ENCODE data around the gene SERGEF.
"Not testable (repeated sequence)": the region's sequence is repeated elsewhere in the genome, so short reads cannot be mapped to it uniquely, and the experiment has no call there.

Gene SERGEF

DNA sequence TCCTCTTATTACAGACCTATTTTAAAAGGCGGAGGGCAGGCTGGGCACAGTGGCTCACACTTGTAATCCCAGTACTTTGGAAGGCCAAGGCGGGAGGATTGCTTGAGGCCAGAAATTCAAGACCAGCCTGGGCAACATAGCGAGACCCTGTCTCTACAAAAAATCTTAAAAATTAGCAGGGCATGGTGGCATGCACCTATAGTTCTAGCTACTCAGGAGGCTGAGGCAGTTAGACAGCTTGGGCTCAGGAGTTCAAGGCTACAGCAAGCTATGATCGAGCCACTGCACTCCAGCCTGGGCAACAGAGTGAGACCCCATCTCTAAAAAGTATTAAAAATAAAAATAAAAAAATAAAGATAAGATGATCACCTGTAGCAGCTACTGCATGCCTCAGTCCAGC, 12.7 kb downstream of the SERGEF start:
- DNase-seq: not testable (repeated sequence)

DNA sequence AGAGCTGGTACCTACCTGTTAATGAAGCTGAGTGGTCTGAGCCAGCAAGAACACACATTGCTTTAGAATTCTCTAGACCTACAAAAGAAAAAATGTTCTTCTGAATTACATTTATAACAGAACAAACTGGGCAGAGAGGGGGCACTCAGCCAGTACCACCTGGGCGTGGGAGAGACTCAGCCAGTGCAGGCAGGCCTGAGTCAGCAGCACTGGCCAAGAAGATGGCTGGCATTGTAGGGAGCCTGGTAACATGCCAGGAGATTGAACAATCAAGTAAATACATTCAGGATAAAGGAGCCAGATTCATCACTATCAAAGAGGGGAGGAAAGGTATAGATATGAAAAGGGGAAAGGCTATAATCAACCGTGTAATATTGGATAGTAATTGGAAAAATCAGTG, 19.9 kb downstream of the SERGEF start:
- DNase-seq: no peak

DNA sequence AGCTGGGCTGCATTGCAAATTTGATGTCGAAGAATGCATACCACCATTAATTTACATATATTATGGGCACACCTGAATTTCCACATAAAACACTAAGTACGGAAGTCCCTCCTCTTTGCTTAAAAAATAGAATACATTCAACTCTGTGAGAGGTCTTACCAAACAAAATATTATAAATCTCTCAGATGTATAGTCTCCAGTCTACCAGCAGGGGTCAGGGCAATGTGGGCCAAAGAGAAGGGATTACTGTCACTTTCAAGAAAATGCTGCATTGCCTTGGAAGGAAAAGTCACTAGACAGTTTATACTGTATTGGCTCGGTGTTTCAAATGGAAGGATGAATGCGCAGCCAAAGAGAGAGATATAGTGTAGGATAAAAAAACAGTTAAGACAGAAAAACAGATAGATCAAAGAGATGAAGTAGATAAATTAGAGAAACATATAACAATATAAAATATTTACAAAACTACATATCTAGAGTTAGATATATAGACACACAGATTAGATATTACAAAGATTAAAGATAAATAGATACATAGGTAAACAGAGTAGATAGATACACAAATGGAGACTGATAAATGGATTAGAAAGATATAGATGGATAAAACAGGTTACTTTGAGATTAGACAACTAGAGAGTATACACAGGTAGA, 20.9 kb downstream of the SERGEF start:
- DNase-seq: peak; percentile 63

DNA sequence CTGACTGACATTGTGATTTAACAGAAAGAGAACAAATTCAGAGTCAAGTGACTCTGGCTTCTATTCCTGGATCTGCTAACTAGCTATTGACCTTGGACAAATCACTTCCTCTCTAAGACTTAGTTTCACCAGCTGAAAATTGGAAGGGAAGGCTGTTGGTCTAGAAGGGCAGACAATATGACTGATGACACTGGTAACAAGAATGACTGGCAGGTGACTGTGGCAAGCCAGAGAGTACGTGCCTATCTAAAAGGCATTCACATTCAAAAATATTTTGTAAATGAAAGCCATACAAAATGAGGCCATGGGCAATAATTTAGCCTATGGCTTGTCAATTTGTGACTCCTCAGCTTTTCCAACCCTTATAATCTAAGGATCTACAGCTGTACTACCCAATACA, 23.5 kb downstream of the SERGEF start:
- DNase-seq: no peak

DNA sequence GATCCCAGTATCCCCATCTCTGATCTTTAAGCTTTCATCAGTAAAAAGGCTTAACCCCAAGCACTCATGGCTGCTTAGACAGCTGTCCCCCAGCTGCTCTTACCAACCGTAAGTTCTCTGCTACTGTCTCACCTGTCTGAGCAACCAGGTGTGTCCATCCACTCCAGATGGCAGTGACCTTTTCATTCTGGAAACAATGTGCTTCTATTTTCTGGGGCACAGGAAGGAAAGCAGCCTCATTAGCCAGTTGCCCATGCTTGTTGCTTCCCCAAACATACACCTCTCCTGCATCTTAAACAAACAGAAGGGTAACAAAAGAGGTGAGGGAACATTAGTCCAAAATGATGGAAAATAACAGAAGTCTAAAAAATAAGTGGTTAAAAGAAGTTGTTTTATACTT, 24.4 kb downstream of the SERGEF start:
- DNase-seq: peak; percentile 97

DNA sequence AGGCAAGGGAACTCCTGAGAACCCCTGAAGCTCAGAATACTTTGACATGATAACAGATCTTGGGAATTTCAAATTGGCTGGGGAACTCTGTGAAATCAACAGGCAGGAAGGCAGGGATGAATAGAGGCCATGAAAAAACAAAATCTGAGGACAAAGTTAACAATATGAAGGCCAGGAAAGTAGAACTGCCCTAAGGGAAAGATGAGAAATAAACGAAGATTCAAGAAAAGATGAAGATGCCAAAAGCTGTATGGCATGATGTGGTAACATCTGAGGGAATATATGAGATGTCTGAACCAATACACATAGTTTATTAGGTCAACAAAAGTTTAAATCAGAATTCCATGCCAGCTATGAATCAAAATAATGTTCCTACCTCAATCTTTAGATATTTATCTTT, 25.0 kb downstream of the SERGEF start:
- no peak for DNase-seq

DNA sequence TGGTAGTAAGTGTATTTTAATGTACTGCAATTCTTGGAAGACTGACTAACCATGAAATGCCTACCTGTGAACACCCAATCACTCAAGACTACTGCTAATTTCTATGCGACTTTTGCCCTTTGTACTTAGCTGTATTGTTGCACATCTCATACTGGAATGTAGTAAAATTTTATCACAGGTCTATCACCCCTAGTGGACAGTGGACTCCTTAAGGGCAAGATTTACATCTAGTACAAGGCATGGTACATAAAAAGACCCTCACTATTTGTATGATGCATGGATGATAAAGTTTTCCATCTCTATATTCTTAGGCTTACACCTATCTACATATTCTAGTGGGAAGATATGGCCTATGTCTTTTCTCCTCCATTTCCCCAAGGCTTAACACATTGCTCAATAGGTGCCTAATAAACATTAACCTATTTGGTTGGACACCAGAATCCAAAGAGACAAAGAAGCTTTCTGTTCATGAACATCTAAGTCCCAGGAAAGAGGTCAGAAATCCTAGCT, 26.1 kb downstream of the SERGEF start:
- no peak for DNase-seq

DNA sequence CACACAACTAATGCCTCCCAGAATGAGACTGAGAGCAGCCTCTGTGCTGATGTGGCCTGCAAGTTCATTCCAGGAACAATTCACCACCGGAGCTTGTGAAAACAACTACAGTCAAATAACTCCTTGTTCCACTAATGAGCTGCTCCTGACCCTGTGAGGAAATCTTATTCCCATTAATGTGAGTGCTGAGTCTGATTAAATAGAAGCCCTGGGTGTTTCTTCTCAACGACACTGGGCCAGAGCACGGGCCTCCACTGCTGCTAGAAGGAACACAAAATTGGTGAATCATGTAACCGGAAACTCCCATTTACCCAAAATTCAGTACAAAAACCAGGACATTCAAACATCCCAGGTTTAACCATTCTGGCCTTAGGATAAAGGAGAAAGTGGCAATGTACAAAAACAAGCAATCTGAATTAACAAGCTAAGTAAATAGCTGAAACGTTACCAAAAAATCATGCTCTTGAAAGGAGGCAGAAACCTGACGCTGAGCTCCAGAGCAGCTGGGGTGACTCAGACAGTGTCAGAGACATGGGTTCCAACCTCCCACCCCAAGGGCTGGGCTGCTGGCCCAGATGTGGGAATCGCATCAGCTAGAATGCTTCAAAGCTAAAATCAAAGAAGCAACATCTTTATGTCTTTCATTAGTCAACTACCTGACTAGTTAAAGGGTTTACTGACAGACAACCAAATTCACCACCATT, 26.7 kb downstream of the SERGEF start:
- DNase-seq: no peak

DNA sequence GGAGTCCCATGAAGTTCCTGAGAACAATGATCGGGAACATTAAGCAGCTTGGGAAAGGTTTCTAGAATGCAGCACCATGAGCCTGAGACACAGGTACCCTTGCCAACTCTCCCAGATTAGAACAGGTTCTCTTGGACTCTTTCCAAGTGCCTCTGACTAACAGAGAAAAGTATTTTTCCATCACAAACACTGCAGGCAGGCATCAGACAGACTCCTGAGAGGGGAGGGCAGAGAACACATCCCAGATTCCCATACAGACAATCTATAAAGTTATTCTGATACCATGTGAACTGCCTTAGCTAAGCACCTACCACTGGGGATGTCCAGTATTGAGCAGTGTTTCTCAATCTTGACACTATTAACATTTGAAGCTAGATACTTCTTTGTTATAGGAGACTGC, 27.3 kb downstream of the SERGEF start:
- no peak for DNase-seq

DNA sequence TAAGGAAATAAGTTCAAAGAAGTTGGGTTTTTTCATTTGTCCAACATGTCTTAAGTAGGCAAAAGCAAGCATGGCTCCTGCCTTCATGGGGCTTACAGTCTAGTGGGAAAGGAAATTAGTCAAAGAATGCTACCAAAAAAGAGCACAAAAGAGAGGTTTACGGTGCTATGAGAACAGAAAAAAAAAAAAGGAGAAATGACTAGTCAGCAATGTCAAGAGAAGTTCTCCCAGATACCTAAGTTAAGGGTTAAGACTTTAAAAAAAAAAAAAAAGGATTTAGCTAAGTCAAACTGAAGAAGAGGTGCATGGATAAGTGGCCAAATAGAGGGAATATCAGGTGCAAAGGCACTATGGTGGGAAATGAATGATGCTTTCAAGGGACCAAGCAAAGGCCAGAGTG, 29.3 kb downstream of the SERGEF start:
- DNase-seq: no peak

DNA sequence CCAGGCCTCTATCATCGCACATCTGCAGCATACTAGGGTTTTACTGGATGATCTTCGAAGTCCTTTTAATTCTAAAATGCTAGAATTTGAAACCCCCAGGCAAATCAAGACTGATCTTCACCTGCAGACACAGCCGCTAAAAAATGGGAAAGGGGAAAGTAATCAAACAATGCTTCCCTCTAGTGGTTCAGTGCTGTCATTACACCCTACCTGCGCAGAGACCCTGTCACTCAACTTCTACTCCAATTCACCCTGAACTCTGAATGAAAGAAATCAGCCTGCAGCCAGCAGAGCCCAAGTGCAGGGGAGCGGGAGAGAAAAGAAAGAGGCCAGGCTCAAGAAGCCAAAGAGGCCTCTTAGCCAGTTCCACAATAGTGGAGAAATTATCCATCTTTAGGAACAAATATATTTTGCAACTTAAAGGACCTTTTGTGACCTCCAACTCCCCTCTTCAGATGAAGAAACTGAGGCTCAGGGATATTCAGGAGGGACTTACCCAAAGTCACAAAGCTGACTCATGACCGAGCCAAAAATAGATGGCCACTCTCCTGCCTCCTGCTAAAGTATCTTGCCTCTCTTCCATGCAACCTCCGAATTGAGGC, 33.0 kb downstream of the SERGEF start:
- DNase-seq: peak; percentile 42

DNA sequence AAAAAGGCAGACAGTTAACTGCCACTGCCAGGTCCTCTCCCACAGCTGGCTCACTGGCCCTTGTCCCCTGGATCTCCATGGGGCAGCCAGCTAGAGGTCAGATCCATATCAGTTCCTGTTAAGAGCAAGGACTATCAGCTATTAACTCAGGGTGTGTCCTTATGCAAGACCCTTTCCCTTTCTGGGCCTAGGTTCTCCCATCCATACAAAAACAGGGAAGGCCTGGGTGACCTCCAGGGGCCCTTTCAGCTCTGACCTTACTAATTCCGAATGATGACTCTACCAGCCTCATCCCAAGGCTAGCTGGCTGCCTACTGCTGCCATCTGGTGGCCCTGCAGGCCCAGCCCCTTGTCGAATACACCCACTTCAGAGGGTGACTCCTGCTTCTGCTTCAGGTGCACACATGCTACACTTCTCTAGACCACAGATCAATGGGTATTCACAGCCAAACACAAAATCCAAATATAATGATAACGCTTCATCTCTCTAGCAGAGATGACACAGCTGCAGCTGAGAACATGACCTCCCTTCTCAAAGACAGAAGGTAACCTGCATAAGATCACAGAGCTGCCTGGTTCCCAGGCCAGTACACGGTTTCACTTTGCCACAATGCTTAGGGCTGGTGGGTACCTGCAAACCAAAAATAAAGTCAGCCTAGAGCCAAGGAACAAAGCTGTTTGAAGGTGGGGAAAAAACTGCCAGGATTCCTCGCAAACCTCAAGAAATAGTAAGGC, 34.1 kb downstream of the SERGEF start:
- peak; percentile 54 for DNase-seq

DNA sequence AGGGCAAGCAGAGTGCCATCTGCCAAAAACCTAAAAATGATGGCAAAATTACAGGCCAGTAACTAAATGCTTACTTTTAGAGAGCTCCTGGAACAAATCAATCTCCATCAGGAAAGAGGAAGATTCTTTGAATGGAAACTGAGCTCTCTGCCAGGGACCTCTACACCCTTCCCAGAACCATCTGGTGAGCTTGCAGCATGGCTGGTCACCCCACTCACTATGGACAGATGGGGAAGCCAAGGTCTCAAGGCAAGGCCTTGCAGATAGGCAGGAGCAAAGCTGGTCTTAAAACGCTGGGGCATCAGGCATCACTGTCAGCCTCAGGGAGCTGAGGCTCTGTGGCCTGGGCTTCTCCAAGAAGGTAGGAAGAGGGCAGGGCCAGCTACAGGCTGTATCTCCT, 36.2 kb downstream of the SERGEF start:
- no peak for DNase-seq

DNA sequence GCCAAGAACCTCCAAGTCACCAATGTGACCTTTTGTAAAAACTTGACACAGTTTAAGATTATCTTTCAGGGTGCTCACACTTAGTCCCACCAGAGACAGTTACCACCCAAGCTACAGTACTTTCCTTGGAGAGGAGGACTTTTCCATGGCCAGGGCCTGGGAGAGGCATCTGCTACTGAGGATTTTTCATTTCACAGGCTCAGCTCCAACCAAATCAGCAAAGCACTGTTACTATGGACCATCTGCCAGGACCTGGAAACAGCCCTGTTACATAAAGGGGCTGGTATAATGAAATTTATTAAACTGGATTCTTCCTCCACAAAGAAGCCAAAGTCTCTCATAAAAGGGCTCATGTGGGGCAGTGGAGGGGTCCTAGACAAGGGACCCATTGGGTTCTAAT, 38.6 kb downstream of the SERGEF start:
- no peak for DNase-seq

DNA sequence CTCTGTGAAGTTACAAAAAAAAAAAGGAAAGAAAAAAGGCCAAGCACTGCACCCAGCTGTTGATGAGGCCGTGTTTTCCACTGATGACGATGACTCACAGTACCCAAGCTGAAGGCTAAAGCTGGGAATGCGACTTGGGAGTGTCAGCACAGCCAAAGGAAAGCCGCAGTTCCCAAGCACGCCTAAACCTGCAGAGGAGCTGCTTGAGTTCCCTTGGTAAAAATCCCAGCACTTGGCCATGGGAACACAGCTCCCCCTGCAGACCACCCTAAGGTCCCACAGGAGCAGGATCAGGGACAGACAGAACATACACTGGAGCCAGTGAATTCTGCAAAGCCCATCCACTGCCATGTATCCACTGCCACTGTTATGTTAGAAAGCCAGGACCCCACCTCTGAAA, 39.9 kb downstream of the SERGEF start:
- peak; percentile 51 for DNase-seq

DNA sequence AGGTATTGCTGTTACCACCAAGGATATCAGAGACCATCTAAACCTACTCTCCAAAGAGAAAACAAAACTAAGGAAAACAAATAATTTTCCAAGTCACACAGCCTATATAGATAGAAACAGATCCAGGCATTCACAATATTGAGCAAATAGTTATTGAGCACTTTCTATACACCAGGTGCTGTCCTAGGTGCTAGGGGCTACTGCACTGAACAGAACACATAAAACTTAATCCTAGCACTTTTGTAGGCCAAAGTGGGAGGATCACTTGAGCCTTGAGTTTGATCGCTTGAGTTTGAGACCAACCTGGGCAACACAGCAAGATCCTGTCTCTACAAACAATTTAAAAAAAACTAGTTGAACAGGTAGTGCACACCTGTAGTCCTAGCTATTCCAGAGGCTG, 44.6 kb downstream of the SERGEF start:
- no peak for DNase-seq

DNA sequence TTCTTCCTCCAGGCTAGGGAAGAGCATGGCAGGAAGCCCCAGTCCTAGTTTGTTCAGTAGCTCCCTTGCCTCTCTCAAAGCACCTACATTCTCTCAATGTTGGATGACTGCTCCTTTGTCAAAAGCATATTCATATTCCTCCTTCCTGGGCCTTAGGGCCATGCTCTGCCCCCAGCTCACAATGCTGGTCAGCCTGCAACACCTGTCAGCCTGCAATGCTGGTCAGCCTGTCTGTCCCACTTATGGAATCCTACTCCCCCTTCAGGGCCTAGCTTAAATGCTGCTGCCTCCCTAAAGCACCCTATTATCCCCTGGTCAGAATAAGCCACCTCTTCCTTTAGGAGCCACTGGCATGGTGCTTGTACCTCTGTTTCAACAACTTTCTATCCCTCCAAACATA, 45.2 kb downstream of the SERGEF start:
- no peak for DNase-seq

DNA sequence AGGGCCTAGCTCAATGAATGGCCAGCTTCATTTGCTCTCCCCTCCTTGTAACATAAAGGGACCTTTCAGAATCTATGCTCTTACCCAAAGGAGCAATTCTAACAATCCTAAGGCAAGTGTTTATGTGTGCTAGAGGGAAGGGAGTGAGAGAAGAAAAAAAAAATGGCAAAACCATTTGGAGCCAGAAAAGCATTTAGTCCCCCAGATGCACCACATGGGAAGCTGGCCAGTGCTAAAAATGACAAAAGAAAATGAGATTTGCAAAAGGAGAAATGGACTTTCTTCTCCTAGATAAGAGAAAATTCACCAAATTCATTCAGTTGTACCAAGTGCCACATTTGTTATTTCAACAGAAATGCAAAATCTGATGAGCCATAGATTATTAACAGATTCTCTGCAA, 52.8 kb downstream of the SERGEF start:
- no peak for DNase-seq

DNA sequence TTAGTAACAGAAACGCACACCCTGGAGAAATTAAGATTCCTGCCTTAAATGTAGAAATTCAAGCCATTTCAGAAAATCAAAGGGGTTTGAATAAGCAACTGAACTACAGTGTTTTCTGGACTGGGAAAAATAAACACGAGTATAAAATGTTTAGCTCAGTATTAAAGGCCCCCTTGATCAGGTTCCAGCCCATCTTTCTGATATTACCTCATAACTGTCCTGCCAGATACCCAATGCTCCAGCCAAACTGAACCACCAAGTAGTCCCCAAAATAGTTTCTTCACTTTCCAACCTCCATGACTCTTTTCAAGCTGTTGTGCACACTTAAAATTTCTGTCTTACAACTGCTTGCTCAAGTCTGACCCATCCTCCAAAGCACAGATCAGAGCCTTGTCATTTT, 54.4 kb downstream of the SERGEF start:
- DNase-seq: no peak

DNA sequence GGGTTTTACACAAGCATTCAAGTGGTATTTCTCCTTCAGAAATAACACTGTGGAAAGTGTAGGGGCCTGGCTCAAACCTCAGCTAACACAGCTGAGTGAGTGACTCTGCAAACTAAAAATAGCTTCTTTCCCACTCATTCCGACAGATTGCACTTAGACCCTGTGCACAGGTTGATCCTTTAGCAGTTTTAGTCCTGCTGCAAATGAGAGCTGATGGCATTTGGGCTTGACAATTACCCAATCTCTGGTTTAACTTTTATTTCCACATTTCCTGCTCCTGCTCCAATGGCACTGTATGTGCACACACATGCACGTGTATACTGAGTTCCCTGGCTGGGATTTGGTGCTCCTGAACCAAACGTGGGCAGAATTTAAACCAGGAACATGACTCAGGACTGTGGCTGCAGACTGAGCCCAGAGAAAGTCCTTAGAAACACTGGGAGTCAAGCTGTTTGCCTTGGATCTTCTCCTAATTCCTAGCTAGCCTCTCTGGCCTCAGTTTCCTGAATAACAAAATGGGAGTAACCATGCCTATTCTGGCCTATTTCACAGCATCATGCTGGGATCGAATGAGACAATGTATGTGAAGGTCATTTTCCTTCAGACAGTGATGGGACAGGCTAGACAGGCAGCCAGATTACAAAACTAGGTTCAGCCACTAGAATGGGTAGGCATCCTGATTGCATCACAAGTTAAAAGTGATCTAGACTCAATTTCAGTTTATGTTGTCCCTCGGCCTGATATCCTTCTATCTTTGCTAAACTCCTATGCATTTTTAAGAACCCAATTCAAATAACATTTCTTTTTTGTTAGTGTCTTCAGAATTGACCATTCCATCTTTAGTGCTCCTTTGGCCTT, 58.2 kb downstream of the SERGEF start:
- DNase-seq: no peak

DNA sequence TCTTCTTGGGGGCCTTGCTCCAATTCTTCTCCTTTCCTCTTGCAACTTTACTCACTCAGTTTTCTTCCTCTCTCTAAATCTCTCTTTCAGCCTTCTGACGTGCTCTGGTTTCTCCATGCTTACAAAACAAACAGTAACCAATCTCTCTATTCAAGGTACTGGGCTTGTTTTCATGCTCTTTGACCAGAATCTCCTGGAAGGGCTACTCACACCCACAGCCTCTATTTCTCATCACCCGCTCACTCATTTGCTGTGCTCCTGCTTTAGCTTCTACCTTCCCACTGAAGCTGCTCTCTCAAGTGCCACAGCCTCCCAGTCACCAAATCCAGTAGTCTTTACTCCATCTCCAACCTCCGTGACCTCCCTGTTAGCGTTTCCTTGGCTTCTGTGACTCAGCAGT, 60.4 kb downstream of the SERGEF start:
- DNase-seq: no peak

DNA sequence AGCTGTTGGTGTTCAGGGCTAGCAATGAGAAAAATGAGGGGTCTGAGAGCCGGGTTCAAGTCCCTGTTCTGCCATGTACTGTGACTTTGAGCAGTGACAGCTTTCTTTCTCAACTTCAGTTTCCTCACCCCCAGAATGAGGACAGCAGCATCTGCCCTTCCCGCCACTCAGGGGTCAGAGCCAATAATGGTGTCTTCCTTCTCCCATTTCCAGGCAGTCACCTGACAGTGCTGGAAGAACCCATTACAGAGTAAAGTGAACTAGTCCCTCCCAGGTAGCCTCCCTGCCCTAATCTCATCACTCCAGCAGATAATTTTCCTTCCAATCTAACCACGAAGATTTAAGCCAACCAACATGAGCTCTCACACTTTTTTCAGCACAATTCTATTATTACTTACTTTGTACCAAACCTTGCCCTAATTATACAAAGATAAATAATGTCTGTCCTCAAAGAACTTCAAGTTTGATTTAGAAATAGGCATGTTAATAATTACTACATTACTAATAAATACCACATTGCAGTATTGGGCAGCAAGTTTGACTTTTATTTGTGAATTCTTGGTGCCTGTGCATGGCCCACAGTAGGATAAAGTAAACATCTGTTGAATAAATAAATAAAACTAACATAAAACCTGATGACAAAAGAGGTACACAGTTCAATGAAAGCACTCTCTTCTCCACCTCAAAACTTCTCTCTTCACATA, 61.0 kb downstream of the SERGEF start:
- no peak for DNase-seq
